ENCODE measurements around the gene GAD1.

GAD1 gene

GRCh38 chr2:170891893-170892292, 75.2 kb downstream of the GAD1 start:
- no peak overlapping the region for H3K4me3 ChIP-seq (ENCODE audit: insufficient read depth, low read depth, low read length)
- no peaks in the 10 kb centered on the region for H3K9me3 ChIP-seq (ENCODE audit: control insufficient read depth, low read length)
- 90 to 91% methylated on average over 4 of the region's 4 CpGs for WGBS, 2 experiments
- H3K27me3 ChIP-seq (ENCODE audit: control insufficient read depth, insufficient read depth, low read length, poor library complexity, severe bottlenecking): no peaks in the 10 kb centered on the region
- no peaks in the 10 kb centered on the region for H3K4me1 ChIP-seq (ENCODE audit: control insufficient read depth, insufficient read depth, low read length)
- H3K27ac ChIP-seq (ENCODE audit: insufficient read depth, low read depth, low read length, poor library complexity, severe bottlenecking): no peak overlapping the region
- H3K36me3 ChIP-seq (ENCODE audit: control insufficient read depth, insufficient read depth, low read length): no peaks in the 10 kb centered on the region

GRCh38 chr2:170892391-170892951, 75.8 kb downstream of the GAD1 start:
- no peak overlapping the region for H3K27ac ChIP-seq (ENCODE audit: insufficient read depth, low read depth, low read length, poor library complexity, severe bottlenecking)
- no peaks in the 10 kb centered on the region for H3K36me3 ChIP-seq (ENCODE audit: control insufficient read depth, insufficient read depth, low read length)
- H3K4me3 ChIP-seq (ENCODE audit: insufficient read depth, low read depth, low read length): no peak overlapping the region
- H3K27me3 ChIP-seq (ENCODE audit: control insufficient read depth, insufficient read depth, low read length, poor library complexity, severe bottlenecking): no peaks in the 10 kb centered on the region
- no peaks in the 10 kb centered on the region for H3K9me3 ChIP-seq (ENCODE audit: control insufficient read depth, low read length)
- 93 to 96% methylated on average over 7 to 9 of the region's 9 CpGs for WGBS, 2 experiments
- H3K4me1 ChIP-seq (ENCODE audit: control insufficient read depth, insufficient read depth, low read length): no peaks in the 10 kb centered on the region

GRCh38 chr2:170895023-170895757, 78.5 kb downstream of the GAD1 start:
- H3K27me3 ChIP-seq (ENCODE audit: control insufficient read depth, insufficient read depth, low read length, poor library complexity, severe bottlenecking): no peaks in the 10 kb centered on the region
- WGBS, 2 experiments: 93% methylated on average over 3 of the region's 3 CpGs
- no peak overlapping the region for H3K4me3 ChIP-seq (ENCODE audit: insufficient read depth, low read depth, low read length)
- H3K27ac ChIP-seq (ENCODE audit: insufficient read depth, low read depth, low read length, poor library complexity, severe bottlenecking): no peak overlapping the region
- H3K9me3 ChIP-seq (ENCODE audit: control insufficient read depth, low read length): no peaks in the 10 kb centered on the region
- H3K4me1 ChIP-seq (ENCODE audit: control insufficient read depth, insufficient read depth, low read length): no peaks in the 10 kb centered on the region
- H3K36me3 ChIP-seq (ENCODE audit: control insufficient read depth, insufficient read depth, low read length): no peaks in the 10 kb centered on the region

- Histone ChIP-seq H3K4me3 (ENCODE audit: insufficient read depth, low read depth, low read length) (no peak overlapping the region), H3K36me3 (ENCODE audit: control insufficient read depth, insufficient read depth, low read length) (no peaks in the 10 kb centered on the region), H3K27ac (ENCODE audit: insufficient read depth, low read depth, low read length, poor library complexity, severe bottlenecking) (no peak overlapping the region), H3K9me3 (ENCODE audit: control insufficient read depth, low read length) (no peaks in the 10 kb centered on the region), H3K27me3 (ENCODE audit: control insufficient read depth, insufficient read depth, low read length, poor library complexity, severe bottlenecking) (no peaks in the 10 kb centered on the region), H3K4me1 (ENCODE audit: control insufficient read depth, insufficient read depth, low read length) (no peaks in the 10 kb centered on the region)
- 80 to 85% methylated on average over 4 of the region's 4 CpGs for WGBS, 2 experiments
Observed at GRCh38 chr2:170896622-170897021, 79.9 kb downstream of the GAD1 start.

GRCh38 chr2:170897108-170897507, 80.4 kb downstream of the GAD1 start:
- no peaks in the 10 kb centered on the region for H3K9me3 ChIP-seq (ENCODE audit: control insufficient read depth, low read length)
- no peaks in the 10 kb centered on the region for H3K36me3 ChIP-seq (ENCODE audit: control insufficient read depth, insufficient read depth, low read length)
- H3K27me3 ChIP-seq (ENCODE audit: control insufficient read depth, insufficient read depth, low read length, poor library complexity, severe bottlenecking): no peaks in the 10 kb centered on the region
- WGBS, 2 experiments: 93 to 97% methylated on average over 5 of the region's 6 CpGs
- no peak overlapping the region for H3K4me3 ChIP-seq (ENCODE audit: insufficient read depth, low read depth, low read length)
- no peaks in the 10 kb centered on the region for H3K4me1 ChIP-seq (ENCODE audit: control insufficient read depth, insufficient read depth, low read length)
- no peak overlapping the region for H3K27ac ChIP-seq (ENCODE audit: insufficient read depth, low read depth, low read length, poor library complexity, severe bottlenecking)

- H3K36me3 ChIP-seq (ENCODE audit: control insufficient read depth, insufficient read depth, low read length): no peaks in the 10 kb centered on the region
- H3K27me3 ChIP-seq (ENCODE audit: control insufficient read depth, insufficient read depth, low read length, poor library complexity, severe bottlenecking): no peaks in the 10 kb centered on the region
- H3K9me3 ChIP-seq (ENCODE audit: control insufficient read depth, low read length): no peaks in the 10 kb centered on the region
- H3K27ac ChIP-seq (ENCODE audit: insufficient read depth, low read depth, low read length, poor library complexity, severe bottlenecking): no peak overlapping the region
- H3K4me3 ChIP-seq (ENCODE audit: insufficient read depth, low read depth, low read length): no peak overlapping the region
- H3K4me1 ChIP-seq (ENCODE audit: control insufficient read depth, insufficient read depth, low read length): no peaks in the 10 kb centered on the region
- 60 to 63% methylated on average over 5 of the region's 5 CpGs for WGBS, 2 experiments
Observed at GRCh38 chr2:170905864-170906263, 89.2 kb downstream of the GAD1 start.
